ENCODE results near the gene TOLLIP.

- TF ChIP-seq CTCF (IDR thresholded peaks at IDR 0.05) = no peak
- no peak for TF ChIP-seq POLR2A (IDR thresholded peaks at IDR 0.05)
- TF ChIP-seq EP300 (IDR thresholded peaks at IDR 0.05) = peak in 1 of 2 donors; percentile 46
Observed at GRCh38 chr11:1304380-1304779, 5.1 kb downstream of the TOLLIP start.

Data from tibial nerve (tissue), 4 donors.